Left hindlimb (tissue), 1 donor: ENCODE results near the gene PDE4B.
"Not testable (repeated sequence)": the region's sequence is repeated elsewhere in the genome, so short reads cannot be mapped to it uniquely, and the experiment has no call there.

Source experiments
- DNase-seq: peaks from one replicate; pipeline ENCODE4 v3.0.0-alpha.2; 2018

PDE4B gene

DNA sequence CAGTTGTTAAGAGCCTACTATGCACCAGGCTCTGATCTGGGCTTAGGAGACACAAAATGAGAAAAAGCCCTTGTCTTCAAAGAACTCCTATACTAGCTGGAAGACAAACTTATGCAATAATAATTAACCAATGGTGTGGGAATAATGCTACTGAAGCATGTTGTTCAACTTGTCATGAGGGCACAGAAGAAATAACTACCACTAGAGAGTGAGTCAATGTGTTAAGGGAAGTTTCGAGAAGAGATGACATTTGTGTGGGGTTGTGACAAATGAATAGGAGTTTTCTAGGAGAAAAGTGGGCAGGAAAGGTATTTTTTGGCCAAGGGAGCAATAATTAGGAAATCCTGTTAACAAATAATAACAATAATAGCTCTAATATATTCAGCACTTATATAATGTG is 205.0 kb downstream of the PDE4B start:
- DNase-seq: no peak

DNA sequence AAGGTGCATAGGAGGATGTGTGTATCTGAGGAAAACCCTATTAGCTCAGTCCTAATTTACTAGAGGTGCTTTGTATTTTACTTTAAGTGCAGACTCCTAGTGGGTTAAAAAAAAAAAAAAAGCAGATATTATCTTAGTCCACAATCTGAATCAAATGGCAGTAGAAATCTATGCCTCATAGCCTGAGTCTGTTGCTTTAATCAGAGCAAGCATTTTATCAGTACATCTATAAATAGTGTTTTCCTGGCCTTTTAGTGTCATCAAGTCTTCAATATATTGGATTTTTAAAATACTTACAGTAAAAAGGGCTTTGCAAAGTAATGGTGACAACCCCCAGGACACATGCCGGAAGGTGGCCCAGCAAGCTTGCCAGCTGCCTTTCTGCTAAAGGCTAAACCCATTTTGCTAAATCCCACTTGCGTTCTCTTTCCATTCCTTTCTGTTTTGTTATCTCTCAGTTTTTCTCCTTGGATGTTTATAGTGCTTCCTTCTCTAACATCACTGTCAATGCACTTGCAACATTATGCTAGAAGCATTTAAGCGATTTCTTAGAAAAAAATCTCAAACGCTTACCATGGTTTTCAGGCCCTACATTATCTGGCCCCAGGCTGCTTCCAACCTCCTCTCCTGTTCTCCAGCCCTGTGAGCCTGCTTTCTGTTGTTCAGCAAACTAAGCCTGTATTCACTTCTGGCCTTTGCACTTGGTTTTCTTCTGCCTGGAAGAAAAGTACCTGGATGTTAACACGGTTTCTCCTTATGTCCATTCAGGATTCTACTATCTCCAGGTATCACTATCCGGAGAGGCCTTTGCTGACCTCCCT is 206.3 kb downstream of the PDE4B start:
- DNase-seq: no peak

DNA sequence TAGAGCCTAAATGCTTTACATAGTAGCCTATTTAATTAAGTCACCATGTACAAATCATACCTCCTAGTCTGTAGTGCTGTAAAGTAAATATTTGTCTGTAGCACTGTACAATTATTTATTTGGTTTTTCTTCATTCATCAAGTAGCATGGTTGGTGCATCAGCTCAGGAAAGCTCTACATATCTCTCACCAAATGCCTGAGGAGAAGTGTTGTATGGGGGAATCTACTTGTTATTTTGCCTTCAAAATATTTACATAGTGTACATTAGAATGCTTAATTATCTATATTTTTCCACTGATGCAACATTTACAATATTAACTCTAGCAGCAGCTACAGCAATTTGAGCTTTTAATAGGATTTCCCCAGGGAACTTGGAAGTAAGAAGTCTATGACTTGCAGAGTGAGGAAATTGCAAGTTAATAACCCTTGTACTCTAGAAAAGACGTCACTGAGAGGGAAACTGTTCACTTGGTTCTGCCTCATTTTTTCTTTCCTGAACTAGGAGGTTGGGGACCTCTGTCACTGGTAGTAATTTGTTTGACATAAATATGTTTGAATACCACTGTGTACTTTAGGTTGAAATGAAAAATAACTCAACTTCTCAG is 207.4 kb downstream of the PDE4B start:
- no peak for DNase-seq

DNA sequence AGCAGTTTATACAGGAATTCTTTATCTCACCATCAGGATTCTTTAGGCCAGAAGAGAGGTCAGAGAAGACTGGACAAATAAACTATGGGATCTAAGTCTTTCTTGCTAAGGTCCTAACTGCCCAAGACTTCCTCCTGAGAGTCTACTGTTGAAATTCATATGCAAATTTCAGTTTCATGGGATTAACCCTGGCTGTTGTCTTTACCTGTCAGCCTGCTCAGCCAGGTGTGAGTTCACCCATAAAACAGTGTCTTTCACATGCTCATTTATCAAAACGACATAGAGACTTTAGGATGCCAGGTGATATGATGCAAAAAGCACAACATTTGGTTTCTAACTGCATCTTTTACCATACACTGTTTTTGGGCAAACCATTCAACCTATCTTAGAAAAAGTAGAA is 211.0 kb downstream of the PDE4B start:
- no peak for DNase-seq

DNA sequence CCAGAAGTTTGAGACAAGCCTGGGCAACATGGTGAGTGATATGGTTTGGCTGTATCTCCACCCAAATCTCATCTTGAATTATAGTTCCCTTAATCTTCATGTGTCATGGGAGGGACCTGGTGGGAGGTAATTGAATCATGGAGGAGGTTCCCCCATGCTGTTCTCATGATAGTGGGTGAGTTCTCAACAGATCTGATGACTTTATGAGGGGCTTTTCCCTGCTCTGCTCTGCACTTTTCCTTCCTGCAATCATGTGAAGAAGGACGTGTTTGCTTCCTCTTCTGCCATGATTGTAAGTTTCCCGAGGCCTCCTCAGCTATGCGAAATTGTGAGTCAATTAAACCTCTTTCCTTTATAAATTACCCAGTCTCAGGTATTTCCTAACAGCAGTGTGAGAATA is 213.8 kb downstream of the PDE4B start:
- DNase-seq: not testable (repeated sequence)

DNA sequence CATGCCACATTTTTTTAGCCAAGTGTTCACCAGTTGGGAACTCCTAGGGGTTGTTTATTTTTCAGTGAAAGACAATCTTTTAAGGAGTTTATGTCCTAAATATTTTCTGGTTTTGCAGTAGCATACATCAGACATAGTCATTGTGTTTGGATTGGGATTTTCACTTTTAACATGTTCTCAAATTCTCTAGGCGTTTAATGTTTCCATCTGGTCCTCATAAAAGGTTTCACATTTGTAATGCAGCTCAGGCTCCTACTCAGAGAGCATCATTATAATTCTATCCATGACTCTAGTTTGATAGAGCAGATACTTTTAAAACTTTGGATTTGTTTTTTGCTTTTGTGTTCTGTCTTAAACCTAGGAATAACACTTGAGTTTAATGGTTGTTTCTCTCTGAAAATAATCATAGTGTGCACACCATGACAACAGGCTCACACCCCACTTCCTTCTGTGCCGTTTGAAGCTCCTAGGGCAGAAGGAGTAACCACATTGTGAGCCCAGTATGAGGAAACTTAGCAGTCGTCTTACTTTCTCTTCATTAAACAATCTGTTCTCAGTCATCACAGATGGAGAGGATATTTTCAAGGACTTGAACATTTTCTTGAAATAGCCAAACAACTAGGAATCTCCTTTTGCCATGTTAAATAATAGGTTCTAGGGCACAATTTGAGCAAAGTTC is 219.6 kb downstream of the PDE4B start:
- no peak for DNase-seq

DNA sequence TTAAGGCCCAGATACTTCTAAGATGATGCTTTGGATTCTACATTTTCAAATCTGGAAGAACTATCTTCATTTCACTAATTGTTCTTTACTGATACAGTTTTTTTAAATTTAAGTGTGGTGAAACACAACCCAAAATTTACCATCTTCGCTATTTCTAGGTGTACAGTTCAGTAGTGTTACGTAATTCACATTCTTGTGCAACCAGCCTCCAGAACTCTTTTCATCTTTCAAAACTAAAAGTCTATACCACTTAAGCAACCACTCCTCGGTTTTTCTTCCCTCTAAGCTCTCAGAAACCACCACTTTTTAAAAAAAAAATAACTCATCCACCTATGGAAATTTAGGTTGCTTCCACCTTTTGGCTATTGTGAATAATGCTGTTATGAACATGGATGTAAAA is 220.7 kb downstream of the PDE4B start:
- DNase-seq: no peak

DNA sequence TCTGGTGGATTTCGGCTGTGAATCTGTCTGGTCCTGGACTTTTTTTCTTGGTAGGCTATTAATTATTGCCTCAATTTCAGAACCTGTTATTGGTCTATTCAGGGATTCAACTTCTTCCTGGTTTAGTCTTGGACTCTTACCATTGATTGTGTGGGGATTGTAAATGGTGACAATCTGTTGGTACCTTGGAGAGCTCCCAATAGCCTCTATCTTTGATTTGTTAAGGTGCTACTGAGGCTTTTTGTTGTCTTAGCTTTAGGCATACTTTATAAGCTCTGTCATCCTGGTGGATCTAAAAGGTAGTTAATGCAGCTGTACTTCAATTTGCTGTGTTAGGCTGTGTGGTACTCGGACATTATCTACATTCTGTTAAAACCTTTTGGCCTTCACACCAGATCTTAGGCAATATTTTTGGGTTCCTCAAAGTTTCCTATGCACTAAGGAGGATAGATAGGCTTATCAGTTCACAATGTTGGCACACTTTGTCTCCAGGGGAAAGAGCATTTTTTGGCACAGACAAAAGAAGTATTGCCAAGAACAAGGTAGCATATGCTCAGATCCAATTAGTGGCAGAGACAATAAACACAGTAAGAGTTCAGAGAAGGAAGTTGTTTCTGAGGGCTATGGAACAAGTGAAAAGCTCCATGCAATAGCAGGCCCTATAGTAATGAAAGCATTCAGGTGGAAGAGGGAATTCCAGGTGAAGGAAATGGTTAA is 230.4 kb downstream of the PDE4B start:
- no peak for DNase-seq

DNA sequence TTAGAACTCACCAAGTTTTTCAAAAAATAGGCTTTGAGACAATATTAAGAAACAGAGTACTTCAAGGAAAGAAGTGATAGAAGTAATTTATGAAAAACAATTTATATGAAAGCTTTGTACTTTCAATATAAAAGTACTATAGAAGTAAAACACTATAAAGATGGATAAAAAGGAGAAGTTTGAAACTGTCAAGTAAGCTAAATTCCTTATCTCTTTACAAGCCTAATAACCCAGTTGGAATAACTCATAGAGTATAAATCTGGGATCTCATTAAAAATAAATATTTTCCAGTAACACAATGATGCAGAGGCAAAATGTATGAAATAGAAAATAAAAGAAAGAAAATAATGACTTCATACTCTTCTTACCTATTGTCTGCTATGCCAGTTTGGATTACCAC is 232.5 kb downstream of the PDE4B start:
- no peak for DNase-seq

DNA sequence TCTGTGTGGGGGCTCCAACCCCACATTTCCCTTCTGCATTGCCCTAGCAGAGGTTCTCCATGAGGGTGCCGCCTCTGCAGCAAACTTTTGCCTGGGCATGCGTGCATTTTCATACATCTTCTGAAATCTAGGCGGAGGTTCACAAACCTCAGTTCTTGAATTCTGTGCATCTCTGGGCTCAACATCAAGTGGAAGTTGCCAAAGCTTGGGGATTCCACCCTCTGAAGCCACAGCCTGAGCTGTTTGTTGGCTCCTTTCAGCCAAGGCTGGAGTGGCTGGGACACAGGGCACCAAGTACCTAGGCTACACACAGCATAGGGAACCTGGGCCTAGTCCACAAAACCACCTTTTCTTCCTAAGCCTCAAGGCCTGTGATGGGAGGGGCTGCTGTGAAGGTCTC is 235.3 kb downstream of the PDE4B start:
- no peak for DNase-seq

DNA sequence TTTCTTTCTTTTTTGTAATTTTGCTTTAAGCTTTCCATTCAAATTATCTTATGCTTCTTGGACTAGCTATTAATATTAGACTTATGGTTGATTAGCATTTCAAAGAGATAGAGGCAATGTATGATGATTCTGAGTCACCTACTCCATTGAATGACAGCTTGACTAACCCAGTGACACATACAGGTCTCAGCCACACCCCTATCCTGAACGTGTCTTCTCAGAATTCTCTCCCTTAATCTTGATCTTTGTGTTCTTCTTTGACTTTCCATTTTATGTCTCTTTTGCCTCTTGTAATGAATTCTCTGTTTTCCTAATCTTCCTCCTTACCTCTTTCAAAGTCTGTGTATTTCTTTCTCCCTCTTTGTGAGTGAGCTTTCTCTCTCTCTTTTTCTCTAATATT is 241.1 kb downstream of the PDE4B start:
- no peak for DNase-seq

DNA sequence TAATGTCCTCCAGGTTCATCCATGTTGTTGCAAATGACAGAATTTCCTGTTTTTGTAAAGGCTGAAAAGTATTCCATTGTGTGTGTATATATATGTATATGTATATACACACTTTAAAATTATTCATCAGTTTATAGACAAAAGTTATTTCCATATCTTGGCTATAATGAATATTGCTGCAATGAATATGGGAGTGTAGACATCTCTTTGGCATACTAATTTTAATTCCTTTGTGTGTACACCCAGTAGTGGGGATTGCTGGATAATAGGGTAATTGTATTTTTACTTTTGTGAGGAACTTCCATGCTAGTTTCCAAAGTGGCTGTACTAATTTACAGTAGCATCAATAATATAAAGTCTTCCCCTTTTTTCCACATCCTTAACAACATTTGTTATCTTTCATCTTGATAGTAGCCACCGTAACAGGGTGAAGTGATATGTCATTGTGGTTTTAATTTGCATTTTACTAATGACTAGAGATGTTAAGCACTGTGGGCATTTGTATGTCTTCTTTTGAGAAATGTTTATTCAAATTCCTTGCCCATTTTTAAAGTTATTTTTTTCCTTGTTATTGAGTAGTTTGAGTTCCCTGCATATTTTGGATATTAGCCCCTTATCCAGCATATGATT is 243.0 kb downstream of the PDE4B start:
- DNase-seq: no peak

DNA sequence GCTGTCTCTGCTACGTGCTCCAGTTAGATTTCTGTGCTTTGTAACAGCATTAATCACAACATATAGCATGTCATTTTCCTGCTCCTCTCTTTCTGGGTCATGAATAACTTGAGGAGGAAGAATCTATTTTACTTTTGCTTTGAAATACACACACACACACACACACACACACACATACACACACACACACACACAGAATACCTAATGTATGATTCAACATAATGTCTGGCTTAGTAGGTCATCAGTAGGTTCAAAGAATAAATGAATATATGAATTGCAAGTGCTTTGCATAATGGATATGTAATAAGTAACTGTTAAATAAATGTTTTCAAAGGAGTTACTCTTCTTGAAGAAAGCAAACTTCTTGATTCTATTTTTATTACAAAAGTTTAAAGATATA is 249.0 kb downstream of the PDE4B start:
- DNase-seq: no peak

DNA sequence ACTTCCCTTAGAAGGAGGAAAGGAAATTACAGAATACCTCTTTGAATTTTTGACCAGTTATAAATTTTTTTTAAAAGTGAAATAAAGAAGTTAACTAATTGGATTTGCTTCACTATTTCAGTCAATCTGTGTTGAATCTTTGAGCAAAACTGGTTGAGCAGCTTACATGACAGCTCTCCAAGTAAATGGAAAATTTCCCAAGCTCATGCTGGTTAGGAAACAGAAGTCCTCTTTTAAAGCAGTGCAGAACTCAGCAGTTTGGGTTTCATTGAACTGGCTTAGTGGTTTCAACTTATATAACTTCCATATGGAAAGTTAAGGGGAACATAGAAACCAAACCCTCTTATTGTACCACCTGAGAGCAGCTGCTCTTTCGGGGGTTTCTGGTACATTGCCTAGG is 250.5 kb downstream of the PDE4B start:
- DNase-seq: no peak

DNA sequence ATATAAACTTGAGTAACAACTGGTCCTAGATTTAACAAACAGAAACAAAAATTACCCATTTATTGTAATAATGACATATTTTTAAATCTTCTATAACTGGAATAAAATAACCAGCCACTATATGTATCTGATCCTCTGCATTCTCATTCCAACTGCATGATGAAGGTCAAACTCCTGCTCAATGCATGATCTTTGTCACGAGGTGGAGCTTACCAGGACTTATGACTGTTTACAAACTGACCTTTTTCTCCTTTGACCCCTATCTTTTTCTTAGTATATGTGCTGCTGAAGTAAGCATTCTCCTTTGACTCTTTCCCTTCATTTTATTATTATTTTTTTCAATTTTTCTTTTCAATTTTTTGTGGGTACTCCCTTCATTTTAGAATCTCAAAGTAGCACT is 252.2 kb downstream of the PDE4B start:
- DNase-seq: no peak

DNA sequence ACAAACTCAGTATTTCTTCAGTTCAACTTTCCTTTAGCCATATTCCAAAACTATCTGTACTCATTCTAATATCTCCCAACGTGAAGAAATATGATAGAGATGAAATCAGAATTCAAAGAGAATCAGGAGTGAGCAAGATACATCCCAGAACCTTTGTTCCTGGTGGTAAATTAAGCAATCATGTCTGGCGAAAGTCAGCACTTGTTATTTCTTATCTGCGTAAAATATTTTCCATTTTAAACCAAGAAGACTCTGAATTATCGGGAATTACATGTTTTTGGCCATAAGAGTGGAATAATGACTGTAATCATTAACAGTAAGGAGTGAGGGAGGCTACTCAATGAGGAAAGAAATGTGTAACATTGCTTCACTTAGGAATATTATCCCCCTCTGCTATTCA is 253.7 kb downstream of the PDE4B start:
- DNase-seq: no peak

DNA sequence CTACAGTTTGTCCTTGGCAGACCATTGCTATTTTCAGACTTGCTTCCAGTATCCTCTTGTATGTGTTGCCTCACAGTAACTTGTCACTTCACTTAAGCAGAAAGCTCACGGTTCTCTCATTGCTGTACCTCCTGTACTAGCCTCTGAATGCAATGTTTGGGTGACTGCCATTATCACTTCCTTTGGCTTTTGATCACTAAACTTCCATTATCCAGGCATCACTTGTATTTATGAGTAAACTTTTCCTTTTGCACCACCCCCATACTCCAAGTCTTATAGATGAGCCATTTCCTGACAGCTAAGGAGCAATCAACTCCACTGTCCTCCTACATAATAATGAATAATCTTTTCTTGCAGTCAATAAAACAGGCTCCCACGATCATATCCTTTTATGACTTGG is 255.3 kb downstream of the PDE4B start:
- DNase-seq: no peak

DNA sequence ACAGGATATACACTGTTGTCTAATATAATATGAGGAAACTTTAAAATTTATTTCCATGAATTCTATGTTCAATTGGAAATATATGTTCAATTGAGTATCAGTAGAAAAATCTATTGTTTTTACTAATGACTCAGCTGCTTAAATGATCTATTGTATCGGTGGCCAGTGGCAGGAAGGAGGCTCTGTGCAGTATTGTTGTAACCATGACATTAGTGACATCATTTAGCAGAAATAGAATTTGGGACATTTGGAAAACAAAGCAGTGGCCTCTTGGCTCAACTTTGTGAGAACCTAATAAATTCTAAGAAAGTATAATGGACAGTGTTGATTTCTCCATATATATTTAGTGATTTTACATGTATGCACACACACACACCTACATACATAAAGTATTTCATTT is 257.4 kb downstream of the PDE4B start:
- no peak for DNase-seq

DNA sequence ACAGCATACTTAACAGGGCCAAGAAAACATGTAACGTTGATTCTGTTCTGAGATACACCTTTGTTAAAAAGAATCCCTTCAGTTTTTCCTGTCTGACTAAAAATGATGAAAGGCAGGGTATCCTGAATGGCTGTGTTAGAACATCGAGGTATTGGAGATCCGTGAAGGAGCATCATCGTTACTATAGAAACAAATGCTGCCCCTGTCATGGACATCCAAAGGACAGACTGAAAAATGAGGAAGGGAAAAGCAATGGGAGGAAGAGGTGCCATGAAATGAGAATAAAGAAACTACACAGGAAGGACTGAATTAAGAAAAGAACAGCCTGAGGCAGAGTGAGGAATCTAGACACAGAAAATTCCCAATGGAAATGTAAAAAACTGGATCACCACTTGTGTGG is 257.9 kb downstream of the PDE4B start:
- no peak for DNase-seq

DNA sequence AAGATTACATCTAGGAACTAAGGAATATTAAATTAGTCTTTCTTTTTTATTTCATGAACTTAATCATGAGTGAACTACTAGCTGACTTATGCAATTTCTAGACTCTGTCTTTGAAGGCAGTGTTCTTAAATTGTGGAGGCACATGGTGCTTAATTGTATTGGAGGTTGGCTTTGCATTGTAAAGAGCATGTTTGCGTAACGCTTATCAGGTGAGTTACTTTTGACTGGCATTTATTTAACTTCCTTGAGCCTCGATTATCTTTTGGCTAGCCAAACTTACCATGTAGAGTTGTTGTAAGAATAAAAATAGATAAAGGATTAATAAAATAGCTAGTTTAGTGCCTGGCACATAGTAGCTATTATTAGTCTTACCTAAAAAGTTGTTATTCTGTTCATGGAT is 262.4 kb downstream of the PDE4B start:
- no peak for DNase-seq

DNA sequence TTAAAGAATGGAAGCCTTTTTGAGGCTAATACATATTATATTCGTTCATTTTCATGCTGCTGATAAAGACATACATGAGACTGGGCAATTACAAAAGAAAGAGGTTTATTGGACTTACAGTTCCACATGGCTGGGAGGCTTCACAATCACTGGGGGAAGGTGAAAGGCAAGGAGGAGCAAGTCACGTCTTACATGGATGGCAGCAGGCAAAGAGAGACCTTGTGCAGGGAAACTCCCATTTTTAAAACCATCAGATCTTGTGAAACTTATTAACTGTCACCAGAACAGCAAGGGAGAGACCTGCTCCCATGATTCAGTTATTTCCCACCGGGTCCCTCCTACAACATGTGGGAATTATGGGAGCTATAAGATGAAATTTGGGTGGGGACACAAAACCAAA is 264.8 kb downstream of the PDE4B start:
- not testable (repeated sequence) for DNase-seq

DNA sequence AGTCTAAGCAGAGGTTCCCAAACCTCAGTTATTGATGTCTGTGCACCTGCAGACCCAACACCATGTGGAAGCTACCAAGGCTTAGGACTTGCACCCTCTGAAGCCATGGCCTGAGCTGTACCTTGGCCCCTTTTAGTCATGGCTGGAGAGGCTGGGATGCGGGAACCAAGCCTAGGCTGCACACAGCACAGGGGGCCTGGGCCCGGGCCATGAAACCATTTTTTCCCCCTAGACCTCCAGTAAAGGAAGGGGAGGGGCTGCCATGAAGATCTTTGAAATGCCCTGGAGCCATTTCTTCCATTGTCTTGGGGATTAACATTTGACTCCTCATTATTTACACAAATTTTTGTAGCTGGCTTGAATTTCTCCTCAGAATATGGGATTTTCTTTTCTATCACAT is 265.9 kb downstream of the PDE4B start:
- no peak for DNase-seq

DNA sequence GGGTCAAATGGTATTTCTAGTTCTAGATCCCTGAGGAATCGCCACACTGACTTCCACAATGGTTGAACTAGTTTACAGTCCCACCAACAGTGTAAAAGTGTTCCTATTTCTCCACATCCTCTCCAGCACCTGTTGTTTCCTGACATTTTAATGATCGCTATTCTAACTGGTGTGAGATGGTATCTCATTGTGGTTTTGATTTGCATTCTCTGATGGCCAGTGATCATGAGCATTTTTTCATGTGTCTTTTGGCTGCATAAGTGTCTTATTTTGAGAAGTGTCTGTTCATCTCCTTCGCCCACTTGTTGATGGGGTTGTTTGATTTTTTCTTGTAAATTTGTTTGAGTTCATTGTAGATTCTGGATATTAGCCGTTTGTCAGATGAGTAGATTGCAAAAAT is 274.5 kb downstream of the PDE4B start:
- not testable (repeated sequence) for DNase-seq
